DND-41 (cell line): ENCODE results near the gene APOC4.
"Not testable (repeated sequence)": the region's sequence is repeated elsewhere in the genome, so short reads cannot be mapped to it uniquely, and the experiment has no call there.

Source experiments
- ATAC-seq: fragments of 200-7000 bp; cut with Tn5 transposase; 3 replicates; pipeline ENCODE4 v1.9.1; 2021; ENCODE audit warnings: low read depth; ENCODE audit not compliant: insufficient read depth
- DNase-seq: peaks from one replicate; pipeline ENCODE4 v3.0.0-alpha.2; 2020
- H2AFZ ChIP-seq: 2 replicates; pipeline ENCODE4 v1.6.0; 2012; ENCODE audit warnings: low read depth, low read length
- H3K27ac ChIP-seq: 2 replicates; pipeline ENCODE4 v1.5.1; 2012; ENCODE audit warnings: low read length, inconsistent platforms
- H3K27me3 ChIP-seq: fragments of 200-600 bp; sonication (generic); 2 replicates; pipeline ENCODE4 v1.6.0; 2012; ENCODE audit warnings: low read length, mild to moderate bottlenecking, inconsistent platforms; ENCODE audit not compliant: insufficient read depth, poor library complexity
- H3K36me3 ChIP-seq: 2 replicates; pipeline ENCODE4 v1.5.1; 2012; ENCODE audit warnings: low read length, inconsistent platforms; ENCODE audit not compliant: insufficient read depth
- H3K4me1 ChIP-seq: 2 replicates; pipeline ENCODE4 v1.5.1; 2012; ENCODE audit warnings: mild to moderate bottlenecking, low read length; ENCODE audit not compliant: insufficient read depth
- H3K4me2 ChIP-seq: 2 replicates; pipeline ENCODE4 v1.6.0; 2012; ENCODE audit warnings: mild to moderate bottlenecking, moderate library complexity, low read length, inconsistent platforms; ENCODE audit not compliant: insufficient read depth
- H3K4me3 ChIP-seq, 2 experiments: fragments of 200-600 bp in 1 of 2; shearing (Covaris generic) in 1 of 2; 2 replicates each; pipeline ENCODE4 v1.5.1; 2012 to 2016; ENCODE audit warnings: inconsistent platforms in 2 of 2, low read length in 2 of 2, mild to moderate bottlenecking in 2 of 2, low read depth in 1 of 2, moderate library complexity in 1 of 2
- H3K79me2 ChIP-seq: 2 replicates; pipeline ENCODE4 v1.6.0; 2012; ENCODE audit warnings: low read length, inconsistent platforms; ENCODE audit not compliant: insufficient read depth
- H3K9ac ChIP-seq: 2 replicates; pipeline ENCODE4 v1.6.0; 2012; ENCODE audit warnings: low read depth, mild to moderate bottlenecking, inconsistent platforms, low read length, moderate library complexity
- H3K9me3 ChIP-seq: 2 replicates; pipeline ENCODE4 v1.5.1; 2012; ENCODE audit warnings: low read length, moderate library complexity, mild to moderate bottlenecking, inconsistent platforms; ENCODE audit not compliant: insufficient read depth, severe bottlenecking
- H4K20me1 ChIP-seq: 2 replicates; pipeline ENCODE4 v1.6.0; 2012; ENCODE audit warnings: low read length; ENCODE audit not compliant: insufficient read depth
- CTCF ChIP-seq: IDR thresholded peaks from 2 replicates; pipeline ENCODE4 v1.5.1; 2012; ENCODE audit warnings: borderline replicate concordance, low read length, moderate library complexity, mild to moderate bottlenecking; ENCODE audit not compliant: poor library complexity, severe bottlenecking; ENCODE audit errors: extremely low read depth
- EZH2 ChIP-seq: IDR thresholded peaks from 3 replicates; pipeline ENCODE4 v1.6.1; 2012; ENCODE audit warnings: borderline replicate concordance, low read depth, mild to moderate bottlenecking, moderate library complexity, low read length, inconsistent platforms; ENCODE audit not compliant: severe bottlenecking

The APOC4 gene

GRCh38 chr19:44912854-44913253 lies 29.2 kb upstream of the APOC4 start:
- H3K4me1 ChIP-seq: no peaks in the 10 kb centered on the region
- ATAC-seq (no peak), DNase-seq (no peak)

DNA sequence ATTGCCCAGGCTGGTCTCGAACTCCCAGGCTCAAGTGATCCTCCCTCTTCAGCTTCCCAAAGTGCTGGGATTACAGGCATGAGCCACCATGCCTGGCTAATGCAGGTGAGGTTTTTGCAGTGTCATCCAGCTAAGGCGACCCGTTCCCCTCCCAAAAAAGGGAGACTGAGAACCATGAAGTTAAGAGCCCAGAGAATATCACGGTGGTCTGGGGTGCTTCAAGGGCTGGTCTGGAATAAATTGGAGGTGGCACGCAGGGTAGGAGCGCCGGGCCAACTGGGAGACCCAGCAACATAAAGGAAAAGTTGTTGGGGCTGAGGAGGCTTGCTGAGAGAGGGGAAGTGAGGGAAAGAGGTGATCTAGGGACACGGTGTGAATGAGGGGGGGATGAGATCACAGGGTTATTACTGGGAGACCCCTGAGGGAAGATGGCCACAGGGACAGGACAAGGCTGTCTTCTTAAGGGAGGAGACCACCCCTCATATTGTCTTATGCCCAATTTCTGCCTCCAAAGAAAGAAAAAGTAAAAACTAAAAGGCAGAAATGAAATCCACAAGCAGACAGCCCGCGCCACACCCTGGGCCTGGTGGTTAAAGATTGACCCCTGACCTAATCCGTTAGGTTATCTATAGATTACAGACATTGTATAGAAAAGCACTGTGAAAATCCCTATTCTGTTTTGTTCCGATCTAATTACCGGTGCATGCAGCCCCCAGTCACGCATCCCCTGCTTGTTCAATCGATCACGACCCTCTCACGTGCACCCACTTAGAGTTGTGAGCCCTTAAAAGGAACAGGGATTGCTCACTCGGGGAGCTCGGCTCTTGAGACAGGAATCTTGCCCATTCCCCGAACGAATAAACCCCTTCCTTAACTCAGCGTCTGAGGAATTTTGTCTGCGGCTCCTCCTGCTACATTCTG lies 28.3 kb upstream of the APOC4 start:
- not testable (repeated sequence) for DNase-seq, H3K4me1 ChIP-seq, H3K79me2 ChIP-seq, H3K27ac ChIP-seq, H4K20me1 ChIP-seq, H3K27me3 ChIP-seq, ATAC-seq, H3K36me3 ChIP-seq, H3K4me3 ChIP-seq, H3K9me3 ChIP-seq, H2AFZ ChIP-seq, H3K4me2 ChIP-seq, H3K9ac ChIP-seq

More at GRCh38 chr19:44912854-44913253, 29.2 kb upstream of the APOC4 start:
- no peak overlapping the region for H3K4me3 ChIP-seq
- H3K4me2 ChIP-seq: no peak overlapping the region
- H3K9ac ChIP-seq: no peak overlapping the region
- peaks cover 6% of the 10 kb centered on the region for H3K27me3 ChIP-seq
- no peak overlapping the region for H3K27ac ChIP-seq
- H3K36me3 ChIP-seq: no peaks in the 10 kb centered on the region
- no peak overlapping the region for H2AFZ ChIP-seq
- H3K9me3 ChIP-seq: no peaks in the 10 kb centered on the region
- no peak for TF ChIP-seq EZH2
- no peak for TF ChIP-seq CTCF
- no peaks in the 10 kb centered on the region for H4K20me1 ChIP-seq
- no peaks in the 10 kb centered on the region for H3K79me2 ChIP-seq

DNA sequence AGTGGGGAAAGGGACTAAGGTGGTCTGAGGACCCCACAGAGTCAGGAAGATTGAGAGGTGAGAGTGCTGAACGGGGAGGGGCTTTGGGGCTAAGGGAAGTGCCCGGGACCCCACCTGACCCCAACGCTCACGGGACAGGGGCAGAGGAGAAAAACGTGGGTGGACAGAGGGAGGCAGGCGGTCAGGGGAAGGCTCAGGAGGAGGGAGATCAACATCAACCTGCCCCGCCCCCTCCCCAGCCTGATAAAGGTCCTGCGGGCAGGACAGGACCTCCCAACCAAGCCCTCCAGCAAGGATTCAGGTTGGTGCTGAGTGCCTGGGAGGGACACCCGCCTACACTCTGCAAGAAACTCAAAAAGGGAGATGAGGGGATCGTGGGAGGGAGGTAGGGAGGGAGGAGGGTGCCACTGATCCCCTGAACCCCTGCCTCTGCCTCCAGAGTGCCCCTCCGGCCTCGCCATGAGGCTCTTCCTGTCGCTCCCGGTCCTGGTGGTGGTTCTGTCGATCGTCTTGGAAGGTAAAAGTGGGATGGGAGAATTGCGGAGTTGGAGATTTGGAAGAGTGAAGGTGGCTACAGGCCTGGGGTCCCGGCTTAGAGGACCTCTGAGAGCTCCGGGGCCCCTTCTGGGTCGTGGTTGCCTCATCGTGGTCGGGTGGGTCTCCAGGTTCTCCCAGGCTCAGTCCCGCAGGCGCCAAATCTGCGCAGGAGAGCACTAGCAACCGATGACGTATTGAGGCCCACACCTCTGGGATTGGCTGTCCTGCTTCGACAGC lies 27.4 kb upstream of the APOC4 start, which contains the start of gene APOC1:
Gene APOC1, plus strand, starts transcription at position 176 of the 774 bp plus-strand sequence. Its CDS starts 284 bp downstream, at position 460.
- H3K36me3 ChIP-seq, H3K4me3 ChIP-seq, H2AFZ ChIP-seq, H3K27me3 ChIP-seq, H3K79me2 ChIP-seq, H3K4me2 ChIP-seq, H3K9ac ChIP-seq, H3K4me1 ChIP-seq, H3K27ac ChIP-seq, H3K9me3 ChIP-seq, H4K20me1 ChIP-seq: not testable (repeated sequence)
- ATAC-seq (peak; percentile 85), DNase-seq (peak; percentile 57)

DNA sequence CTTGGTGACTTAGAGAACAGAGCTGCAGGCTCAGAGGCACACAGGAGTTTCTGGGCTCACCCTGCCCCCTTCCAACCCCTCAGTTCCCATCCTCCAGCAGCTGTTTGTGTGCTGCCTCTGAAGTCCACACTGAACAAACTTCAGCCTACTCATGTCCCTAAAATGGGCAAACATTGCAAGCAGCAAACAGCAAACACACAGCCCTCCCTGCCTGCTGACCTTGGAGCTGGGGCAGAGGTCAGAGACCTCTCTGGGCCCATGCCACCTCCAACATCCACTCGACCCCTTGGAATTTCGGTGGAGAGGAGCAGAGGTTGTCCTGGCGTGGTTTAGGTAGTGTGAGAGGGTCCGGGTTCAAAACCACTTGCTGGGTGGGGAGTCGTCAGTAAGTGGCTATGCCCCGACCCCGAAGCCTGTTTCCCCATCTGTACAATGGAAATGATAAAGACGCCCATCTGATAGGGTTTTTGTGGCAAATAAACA lies 17.8 kb upstream of the APOC4 start:
- TF ChIP-seq EZH2 (no peak), CTCF (no peak)
- Histone ChIP-seq H3K4me2 (no peak overlapping the region), H3K36me3 (no peaks in the 10 kb centered on the region), H2AFZ (no peak overlapping the region), H3K27me3 (peaks cover 7% of the 10 kb centered on the region), H3K4me1 (no peaks in the 10 kb centered on the region), H3K9me3 (no peaks in the 10 kb centered on the region), H3K27ac (no peak overlapping the region), H3K79me2 (no peaks in the 10 kb centered on the region), H3K4me3 (no peak overlapping the region), H4K20me1 (no peaks in the 10 kb centered on the region; the same call in 1 of the 2 replicates), H3K9ac (no peak overlapping the region)
- DNase-seq: no peak
- no peak for ATAC-seq
